ENCODE data around the gene ZNF816.
A peak's percentile ranks its signal among the peaks of the same experiment; 100 is the strongest.

The ZNF816 gene

GRCh38 chr19:52923778-52924593 is 38.7 kb downstream of the ZNF816 start:
- Histone ChIP-seq H3K27me3 (ENCODE audit: insufficient read depth, poor library complexity, severe bottlenecking) (no peaks in the 10 kb centered on the region), H3K27ac (replicated peaks) (peak overlapping the region; percentile 96), H3K4me3 (replicated peaks; ENCODE audit: insufficient read depth, low read length) (peak overlapping the region; percentile 52)
- DNase-seq (ENCODE audit: low read depth in 1 of 2, low spot score in 1 of 2), result peak; percentile 61 to 78
- TF ChIP-seq, protein P1, sequence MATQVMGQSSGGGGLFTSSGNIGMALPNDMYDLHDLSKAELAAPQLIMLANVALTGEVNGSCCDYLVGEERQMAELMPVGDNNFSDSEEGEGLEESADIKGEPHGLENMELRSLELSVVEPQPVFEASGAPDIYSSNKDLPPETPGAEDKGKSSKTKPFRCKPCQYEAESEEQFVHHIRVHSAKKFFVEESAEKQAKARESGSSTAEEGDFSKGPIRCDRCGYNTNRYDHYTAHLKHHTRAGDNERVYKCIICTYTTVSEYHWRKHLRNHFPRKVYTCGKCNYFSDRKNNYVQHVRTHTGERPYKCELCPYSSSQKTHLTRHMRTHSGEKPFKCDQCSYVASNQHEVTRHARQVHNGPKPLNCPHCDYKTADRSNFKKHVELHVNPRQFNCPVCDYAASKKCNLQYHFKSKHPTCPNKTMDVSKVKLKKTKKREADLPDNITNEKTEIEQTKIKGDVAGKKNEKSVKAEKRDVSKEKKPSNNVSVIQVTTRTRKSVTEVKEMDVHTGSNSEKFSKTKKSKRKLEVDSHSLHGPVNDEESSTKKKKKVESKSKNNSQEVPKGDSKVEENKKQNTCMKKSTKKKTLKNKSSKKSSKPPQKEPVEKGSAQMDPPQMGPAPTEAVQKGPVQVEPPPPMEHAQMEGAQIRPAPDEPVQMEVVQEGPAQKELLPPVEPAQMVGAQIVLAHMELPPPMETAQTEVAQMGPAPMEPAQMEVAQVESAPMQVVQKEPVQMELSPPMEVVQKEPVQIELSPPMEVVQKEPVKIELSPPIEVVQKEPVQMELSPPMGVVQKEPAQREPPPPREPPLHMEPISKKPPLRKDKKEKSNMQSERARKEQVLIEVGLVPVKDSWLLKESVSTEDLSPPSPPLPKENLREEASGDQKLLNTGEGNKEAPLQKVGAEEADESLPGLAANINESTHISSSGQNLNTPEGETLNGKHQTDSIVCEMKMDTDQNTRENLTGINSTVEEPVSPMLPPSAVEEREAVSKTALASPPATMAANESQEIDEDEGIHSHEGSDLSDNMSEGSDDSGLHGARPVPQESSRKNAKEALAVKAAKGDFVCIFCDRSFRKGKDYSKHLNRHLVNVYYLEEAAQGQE (IDR thresholded peaks at IDR 0.05; ENCODE audit: insufficient replicate concordance, low read depth), result no peak
- TF ChIP-seq GABPA (IDR thresholded peaks at IDR 0.05; ENCODE audit: low read depth) (no peak), SPI1 (IDR thresholded peaks at IDR 0.05; ENCODE audit: borderline replicate concordance, low read depth) (peak; percentile 68), POLR2AphosphoS5 (IDR thresholded peaks at IDR 0.05; ENCODE audit: low read depth) (0 out of 2 replicates have a peak, but pooled peaks have one; percentile 30)
- TF ChIP-seq, protein P2, sequence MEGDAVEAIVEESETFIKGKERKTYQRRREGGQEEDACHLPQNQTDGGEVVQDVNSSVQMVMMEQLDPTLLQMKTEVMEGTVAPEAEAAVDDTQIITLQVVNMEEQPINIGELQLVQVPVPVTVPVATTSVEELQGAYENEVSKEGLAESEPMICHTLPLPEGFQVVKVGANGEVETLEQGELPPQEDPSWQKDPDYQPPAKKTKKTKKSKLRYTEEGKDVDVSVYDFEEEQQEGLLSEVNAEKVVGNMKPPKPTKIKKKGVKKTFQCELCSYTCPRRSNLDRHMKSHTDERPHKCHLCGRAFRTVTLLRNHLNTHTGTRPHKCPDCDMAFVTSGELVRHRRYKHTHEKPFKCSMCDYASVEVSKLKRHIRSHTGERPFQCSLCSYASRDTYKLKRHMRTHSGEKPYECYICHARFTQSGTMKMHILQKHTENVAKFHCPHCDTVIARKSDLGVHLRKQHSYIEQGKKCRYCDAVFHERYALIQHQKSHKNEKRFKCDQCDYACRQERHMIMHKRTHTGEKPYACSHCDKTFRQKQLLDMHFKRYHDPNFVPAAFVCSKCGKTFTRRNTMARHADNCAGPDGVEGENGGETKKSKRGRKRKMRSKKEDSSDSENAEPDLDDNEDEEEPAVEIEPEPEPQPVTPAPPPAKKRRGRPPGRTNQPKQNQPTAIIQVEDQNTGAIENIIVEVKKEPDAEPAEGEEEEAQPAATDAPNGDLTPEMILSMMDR (IDR thresholded peaks at IDR 0.05; ENCODE audit: insufficient read depth, low read length), result no peak

DNA sequence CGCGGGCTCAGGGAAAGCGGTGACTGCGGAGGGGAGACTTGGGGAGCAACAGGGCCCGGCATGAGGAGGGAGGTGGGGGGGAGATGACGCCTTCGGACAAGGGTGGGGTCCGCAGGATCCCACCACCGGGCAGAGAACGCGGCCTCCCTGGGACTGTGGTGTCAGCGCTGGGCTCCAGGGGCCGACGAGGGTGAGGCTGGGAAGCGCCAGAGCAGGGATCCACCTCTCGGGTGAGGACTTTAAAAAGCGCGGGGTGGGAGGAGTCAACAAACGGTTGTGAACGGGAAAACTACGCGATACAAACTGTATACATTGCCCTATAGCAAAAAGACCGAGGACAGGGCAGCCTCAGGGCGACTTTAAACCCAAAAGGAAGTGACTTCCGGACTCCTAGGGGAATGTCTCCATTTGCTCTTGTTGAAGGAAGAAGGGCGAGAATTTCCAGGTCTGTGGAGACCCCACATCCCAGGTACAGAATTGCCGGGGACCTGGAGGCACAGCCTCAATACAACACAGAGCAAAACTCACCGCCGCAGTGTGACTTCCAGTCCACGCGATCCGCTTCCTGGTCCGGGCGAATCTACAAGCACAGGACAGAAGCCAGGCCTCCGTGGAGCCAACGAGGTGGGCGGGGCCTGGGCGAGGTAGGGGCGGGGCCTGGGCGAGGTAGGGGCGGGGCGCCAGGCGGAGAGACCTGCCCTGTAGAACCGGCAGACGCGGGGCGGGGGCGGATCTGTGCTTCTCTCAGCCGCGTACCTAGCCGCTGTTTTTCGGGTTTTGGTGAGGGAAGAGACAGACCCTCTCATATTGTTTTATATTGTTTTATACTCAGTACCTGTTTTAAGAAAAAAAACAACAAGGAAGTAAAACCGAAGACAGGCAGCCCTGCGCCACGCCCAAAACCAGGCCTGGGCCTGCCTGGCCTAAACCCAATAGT is 39.6 kb downstream of the ZNF816 start, which contains the start of gene ZNF888:
Gene ZNF888, minus strand, starts transcription at position 588 of the 937 bp plus-strand sequence. CDS start 5,555 bp downstream, outside the sequence.
- peak; percentile 82 to 89 for DNase-seq (ENCODE audit: low read depth in 1 of 2, low spot score in 1 of 2)
- peak; percentile 94 for TF ChIP-seq POLR2AphosphoS5 (IDR thresholded peaks at IDR 0.05; ENCODE audit: low read depth)
- TF ChIP-seq, protein P2 (IDR thresholded peaks at IDR 0.05; ENCODE audit: insufficient read depth, low read length), result no peak
- Histone ChIP-seq H3K27ac (replicated peaks) (peak within 1 kb of the TSS; percentile 96), H3K27me3 (ENCODE audit: insufficient read depth, poor library complexity, severe bottlenecking) (no peaks in the 10 kb centered on the region), H3K4me3 (replicated peaks; ENCODE audit: insufficient read depth, low read length) (peak within 1 kb of the TSS; percentile 52)

GRCh38 chr19:52917531-52917930 is 45.1 kb downstream of the ZNF816 start:
- TF ChIP-seq POLR2AphosphoS5 (IDR thresholded peaks at IDR 0.05; ENCODE audit: low read depth), result no peak
- TF ChIP-seq SPI1 (IDR thresholded peaks at IDR 0.05; ENCODE audit: borderline replicate concordance, low read depth), result no peak
- TF ChIP-seq, protein P2 (IDR thresholded peaks at IDR 0.05; ENCODE audit: insufficient read depth, low read length), result no peak
- no peak for TF ChIP-seq GABPA (IDR thresholded peaks at IDR 0.05; ENCODE audit: low read depth)
- TF ChIP-seq, protein P1 (IDR thresholded peaks at IDR 0.05; ENCODE audit: insufficient replicate concordance, low read depth), result no peak
- H3K27ac ChIP-seq (replicated peaks), result no peak overlapping the region
- DNase-seq (ENCODE audit: low read depth in 1 of 2, low spot score in 1 of 2), result no peak
- H3K4me3 ChIP-seq (replicated peaks; ENCODE audit: insufficient read depth, low read length), result no peak overlapping the region
- H3K27me3 ChIP-seq (ENCODE audit: insufficient read depth, poor library complexity, severe bottlenecking), result no peaks in the 10 kb centered on the region
